CD4-positive, alpha-beta T cell treated with Interleukin-6 for 4 hours (primary cell): ENCODE data around the gene ARHGAP15.
"Not testable (repeated sequence)": the region's sequence is repeated elsewhere in the genome, so short reads cannot be mapped to it uniquely, and the experiment has no call there.

Experiments
- DNase-seq: peaks from one replicate; pipeline ENCODE4 v3.0.0-alpha.2; 2020; ENCODE audit warnings: mixed read lengths

Gene ARHGAP15

GRCh38 chr2:143128681-143129580 lies at the start of gene ARHGAP15:
Gene ARHGAP15 (plus strand): TSS chr2:143129419.
- peak; percentile 87 for DNase-seq

GRCh38 chr2:143081616-143082015 lies 47.6 kb upstream of the ARHGAP15 start:
- no peak for DNase-seq

GRCh38 chr2:143083636-143084035 lies 45.6 kb upstream of the ARHGAP15 start:
- no peak for DNase-seq

- DNase-seq: no peak
Observed at GRCh38 chr2:143084462-143084861, 44.8 kb upstream of the ARHGAP15 start.

- no peak for DNase-seq
Observed at GRCh38 chr2:143085125-143085784, 44.0 kb upstream of the ARHGAP15 start.

- DNase-seq: no peak
Observed at GRCh38 chr2:143087033-143087432, 42.2 kb upstream of the ARHGAP15 start.

- no peak for DNase-seq
Observed at GRCh38 chr2:143088388-143088787, 40.8 kb upstream of the ARHGAP15 start.

- DNase-seq: not testable (repeated sequence)
Observed at GRCh38 chr2:143089520-143089919, 39.7 kb upstream of the ARHGAP15 start.

GRCh38 chr2:143110758-143111428 lies 18.3 kb upstream of the ARHGAP15 start:
- peak; percentile 77 for DNase-seq

GRCh38 chr2:143117225-143117624 lies 12.0 kb upstream of the ARHGAP15 start:
- no peak for DNase-seq

GRCh38 chr2:143121079-143121478 lies 8.1 kb upstream of the ARHGAP15 start:
- no peak for DNase-seq

GRCh38 chr2:143121957-143122356 lies 7.3 kb upstream of the ARHGAP15 start:
- DNase-seq: no peak

- DNase-seq: peak; percentile 36
Observed at GRCh38 chr2:143123911-143124310, 5.3 kb upstream of the ARHGAP15 start.

GRCh38 chr2:143124445-143124844 lies 4.8 kb upstream of the ARHGAP15 start:
- DNase-seq: no peak

- no peak for DNase-seq
Observed at GRCh38 chr2:143125717-143126116, 3.5 kb upstream of the ARHGAP15 start.

GRCh38 chr2:143132355-143132754 lies 3.1 kb downstream of the ARHGAP15 start:
- DNase-seq: peak; percentile 21

GRCh38 chr2:143133783-143134182 lies 4.6 kb downstream of the ARHGAP15 start:
- DNase-seq: no peak

- DNase-seq: no peak
Observed at GRCh38 chr2:143138292-143138691, 9.1 kb downstream of the ARHGAP15 start.

GRCh38 chr2:143139835-143140393 lies 10.7 kb downstream of the ARHGAP15 start:
- DNase-seq: no peak

- DNase-seq: no peak
Observed at GRCh38 chr2:143140864-143141661, 11.8 kb downstream of the ARHGAP15 start.

GRCh38 chr2:143142598-143142997 lies 13.4 kb downstream of the ARHGAP15 start:
- DNase-seq: no peak

GRCh38 chr2:143144813-143145455 lies 15.7 kb downstream of the ARHGAP15 start:
- no peak for DNase-seq
